ENCODE results near the gene ZEB1.
"Not testable (repeated sequence)": the region's sequence is repeated elsewhere in the genome, so short reads cannot be mapped to it uniquely, and the experiment has no call there.

GRCh38 chr10:31428499-31428898 lies 109.5 kb downstream of the ZEB1 start:
- not testable (repeated sequence) for TF ChIP-seq CTCF, POLR2AphosphoS5 (IDR thresholded peaks at IDR 0.05)

All from sigmoid colon (tissue), 4 donors.